Esophagus squamous epithelium (tissue), 5 donors: ENCODE results near the gene CELF1. TPM values are rescaled to one million over a fixed set of nuclear protein-coding genes. Genes with fewer than 3 reads are reported as not detected.
A peak's percentile ranks its signal among the peaks of the same experiment; 100 is the strongest.

Source experiments
- DNase-seq: peaks from one replicate; lab custom pipeline; 2025; lab: John Stamatoyannopoulos, UW
- H3K27ac ChIP-seq, 4 donors: fragments of 200-600 bp; sonication (generic); one replicate each; pipeline ENCODE4 v1.5.1; 2016 to 2019; ENCODE audit warnings: mild to moderate bottlenecking in 1 of 4
- H3K27me3 ChIP-seq, 4 donors: fragments of 200-600 bp; sonication (generic); 1 replicate in 3 of 4; 2 replicates in 1 of 4; pipeline versions ENCODE4 v1.5.1 to v1.6.0; 2017 to 2021; ENCODE audit warnings: antibody characterized with exemption in 1 of 4
- H3K36me3 ChIP-seq, 3 donors: fragments of 200-600 bp; sonication (generic); one replicate each; pipeline ENCODE4 v1.5.1; 2016 to 2019
- H3K4me1 ChIP-seq, 3 donors: fragments of 200-600 bp; sonication (generic); one replicate each; pipeline ENCODE4 v1.5.1; 2017 to 2019
- H3K4me3 ChIP-seq, 4 donors: fragments of 200-600 bp; sonication (generic); 1 replicate in 3 of 4; 2 replicates in 1 of 4; pipeline ENCODE4 v1.5.1; 2016 to 2019; ENCODE audit warnings: mild to moderate bottlenecking in 2 of 4, moderate library complexity in 1 of 4
- H3K9me3 ChIP-seq, 3 donors: fragments of 200-600 bp; sonication (generic); one replicate each; pipeline ENCODE4 v1.5.1; 2016 to 2019
- POLR2A ChIP-seq, 4 donors: fragments of 450-650 bp; IDR thresholded peaks; one replicate each; pipeline ENCODE4 v1.6.1; 2017; ENCODE audit warnings: antibody characterized with exemption in 4 of 4, mild to moderate bottlenecking in 4 of 4, moderate library complexity in 3 of 4
- WGBS, 2 donors: methylation state at CpG; one replicate each; pipeline ENCODE4 v1.1.5; 2018; 5-methylcytosine and 5-hydroxymethylcytosine counted together
- intact Hi-C: fragments of 100-400 bp; cut with DNase I; formaldehyde crosslinking; loops from one replicate; pipeline ENCODE4 v1.15.0; 2022
- total RNA-seq, 4 donors: library from RNA; depleted of rRNA; stranded (reverse); fragments of >200 nt; gene quantifications; one replicate each; pipeline ENCODE4 v1.1.0, GENCODE V29; 2016
- TF ChIP-seq, protein P1 (sequence below), 6 experiments: fragments of 450-650 bp in 4 of 6; fragments of 200-600 bp in 2 of 6; sonication (generic) in 2 of 6; IDR thresholded peaks; one replicate each; pipeline ENCODE4 v1.5.1; 2016 to 2019; ENCODE audit warnings: antibody characterized with exemption in 6 of 6, mild to moderate bottlenecking in 4 of 6, moderate library complexity in 4 of 6
- donor health status: DM: yes; HTN: yes; CAD: no.

Gene CELF1
- total RNA-seq, 4 donors from 2014 or later: 50.4 to 88.9 (median 64.1) TPM

DNA sequence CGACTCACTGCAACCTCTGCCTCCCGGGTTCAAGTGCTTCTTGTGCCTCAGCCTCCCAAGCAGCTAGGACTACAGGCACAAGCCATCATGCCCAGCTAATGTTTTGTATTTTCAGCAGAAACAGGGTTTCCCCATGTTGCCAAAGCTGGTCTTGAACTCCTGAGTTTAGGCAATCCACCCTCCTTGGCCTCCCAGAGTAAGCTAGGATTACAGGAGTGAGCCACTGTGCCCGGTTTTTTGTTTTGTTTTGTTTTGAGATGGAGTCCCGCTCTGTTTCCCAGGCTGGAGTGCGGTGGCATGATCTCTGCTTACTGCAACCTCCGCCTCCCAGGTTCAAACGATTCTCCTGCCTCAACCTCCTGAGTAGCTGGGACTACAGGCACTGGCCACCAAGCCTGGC, 41.0 kb downstream of the CELF1 start:
- Histone ChIP-seq H3K9me3 (no peaks in the 10 kb centered on the region), H3K4me1 (peaks cover 16 to 100% (median 54%) of the 10 kb centered on the region in 3 donors), H3K27ac (no peak overlapping the region), H3K27me3 (no peaks in the 10 kb centered on the region), H3K36me3 (no peaks in the 10 kb centered on the region), H3K4me3 (no peak overlapping the region)
- intact Hi-C loops: no loop called here
- TF ChIP-seq, protein P1, sequence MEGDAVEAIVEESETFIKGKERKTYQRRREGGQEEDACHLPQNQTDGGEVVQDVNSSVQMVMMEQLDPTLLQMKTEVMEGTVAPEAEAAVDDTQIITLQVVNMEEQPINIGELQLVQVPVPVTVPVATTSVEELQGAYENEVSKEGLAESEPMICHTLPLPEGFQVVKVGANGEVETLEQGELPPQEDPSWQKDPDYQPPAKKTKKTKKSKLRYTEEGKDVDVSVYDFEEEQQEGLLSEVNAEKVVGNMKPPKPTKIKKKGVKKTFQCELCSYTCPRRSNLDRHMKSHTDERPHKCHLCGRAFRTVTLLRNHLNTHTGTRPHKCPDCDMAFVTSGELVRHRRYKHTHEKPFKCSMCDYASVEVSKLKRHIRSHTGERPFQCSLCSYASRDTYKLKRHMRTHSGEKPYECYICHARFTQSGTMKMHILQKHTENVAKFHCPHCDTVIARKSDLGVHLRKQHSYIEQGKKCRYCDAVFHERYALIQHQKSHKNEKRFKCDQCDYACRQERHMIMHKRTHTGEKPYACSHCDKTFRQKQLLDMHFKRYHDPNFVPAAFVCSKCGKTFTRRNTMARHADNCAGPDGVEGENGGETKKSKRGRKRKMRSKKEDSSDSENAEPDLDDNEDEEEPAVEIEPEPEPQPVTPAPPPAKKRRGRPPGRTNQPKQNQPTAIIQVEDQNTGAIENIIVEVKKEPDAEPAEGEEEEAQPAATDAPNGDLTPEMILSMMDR (IDR thresholded peaks at IDR 0.05): no peak
- TF ChIP-seq POLR2A (IDR thresholded peaks at IDR 0.05): no peak
- 74 to 77% methylated on average over 7 of the region's 7 CpGs for WGBS, 2 donors
- no peak for DNase-seq

DNA sequence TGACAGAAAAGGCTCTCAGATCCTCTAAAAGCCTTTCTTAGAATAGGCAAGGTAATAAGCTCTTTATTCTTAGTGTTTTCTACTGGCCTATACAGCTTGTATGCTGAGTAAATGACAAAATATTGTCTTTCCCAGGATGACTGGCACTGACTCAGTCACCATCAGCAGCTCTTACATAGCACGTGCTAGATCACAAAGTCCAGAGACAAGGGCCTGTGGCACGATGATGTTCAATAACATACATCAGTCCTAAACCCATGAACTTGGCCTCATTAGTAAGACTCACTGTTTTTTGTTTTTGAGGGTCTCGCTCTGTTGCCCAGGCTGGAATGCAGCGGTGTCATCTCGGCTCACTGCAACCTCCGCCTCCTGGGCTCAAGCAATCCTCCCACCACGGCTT, 42.7 kb downstream of the CELF1 start:
- WGBS, 2 donors: 80 to 92% methylated on average over 7 of the region's 7 CpGs
- Histone ChIP-seq H3K36me3 (no peaks in the 10 kb centered on the region), H3K9me3 (no peaks in the 10 kb centered on the region), H3K27me3 (no peaks in the 10 kb centered on the region), H3K4me3 (no peak overlapping the region), H3K27ac (no peak overlapping the region), H3K4me1 (peaks cover 16 to 92% (median 37%) of the 10 kb centered on the region in 3 donors)
- no peak for DNase-seq
- no peak for TF ChIP-seq POLR2A (IDR thresholded peaks at IDR 0.05)
- TF ChIP-seq, protein P1 (IDR thresholded peaks at IDR 0.05): no peak
- intact Hi-C loops: no loop called here

DNA sequence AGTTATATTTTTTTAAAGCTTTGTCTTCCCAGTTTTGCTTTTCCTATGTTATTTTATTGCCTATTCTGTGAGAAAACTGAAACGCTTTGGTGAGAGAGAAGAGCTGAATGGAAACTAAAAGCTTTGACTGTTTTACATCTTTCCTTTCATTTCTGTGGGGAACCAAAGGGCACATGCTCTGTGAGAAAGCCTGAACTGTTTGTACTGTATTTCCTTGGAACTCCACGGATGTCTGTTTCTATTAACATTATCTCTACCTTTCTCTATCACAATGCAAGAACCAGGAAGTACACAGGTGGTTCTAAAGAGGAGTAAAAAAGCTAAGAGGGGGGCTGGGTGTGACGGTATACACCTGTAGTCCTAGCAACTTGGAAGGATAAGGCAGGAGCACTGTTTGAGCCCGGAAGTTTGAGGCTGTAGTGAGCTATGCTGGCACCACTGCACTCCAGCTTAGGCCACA, 43.8 kb downstream of the CELF1 start:
- no peaks in the 10 kb centered on the region for H3K36me3 ChIP-seq
- H3K27me3 ChIP-seq: no peaks in the 10 kb centered on the region
- WGBS, 2 donors: 44 to 64% methylated on average over 4 of the region's 4 CpGs
- DNase-seq: no peak
- peak overlapping the region in 3 of 4 donors; percentile 7 to 43 (median 36) for H3K27ac ChIP-seq
- H3K4me3 ChIP-seq: no peak overlapping the region
- peaks cover 10 to 83% (median 28%) of the 10 kb centered on the region in 3 donors for H3K4me1 ChIP-seq
- no peak for TF ChIP-seq POLR2A (IDR thresholded peaks at IDR 0.05)
- TF ChIP-seq, protein P1 (IDR thresholded peaks at IDR 0.05): no peak
- intact Hi-C loops: no loop called here
- H3K9me3 ChIP-seq: no peaks in the 10 kb centered on the region

GRCh38 chr11:47508240-47508957, 44.5 kb downstream of the CELF1 start:
- no peaks in the 10 kb centered on the region for H3K9me3 ChIP-seq
- no peak for DNase-seq
- H3K4me3 ChIP-seq: no peak overlapping the region
- intact Hi-C loops: no loop called here
- peak overlapping the region in 2 of 4 donors; percentile 7 to 43 for H3K27ac ChIP-seq
- H3K4me1 ChIP-seq: peaks cover 10 to 79% (median 25%) of the 10 kb centered on the region in 3 donors
- WGBS, 2 donors: 68 to 73% methylated on average over 7 to 8 of the region's 8 CpGs
- H3K27me3 ChIP-seq: no peaks in the 10 kb centered on the region
- no peaks in the 10 kb centered on the region for H3K36me3 ChIP-seq
- no peak for TF ChIP-seq POLR2A (IDR thresholded peaks at IDR 0.05)
- TF ChIP-seq, protein P1 (IDR thresholded peaks at IDR 0.05): no peak

DNA sequence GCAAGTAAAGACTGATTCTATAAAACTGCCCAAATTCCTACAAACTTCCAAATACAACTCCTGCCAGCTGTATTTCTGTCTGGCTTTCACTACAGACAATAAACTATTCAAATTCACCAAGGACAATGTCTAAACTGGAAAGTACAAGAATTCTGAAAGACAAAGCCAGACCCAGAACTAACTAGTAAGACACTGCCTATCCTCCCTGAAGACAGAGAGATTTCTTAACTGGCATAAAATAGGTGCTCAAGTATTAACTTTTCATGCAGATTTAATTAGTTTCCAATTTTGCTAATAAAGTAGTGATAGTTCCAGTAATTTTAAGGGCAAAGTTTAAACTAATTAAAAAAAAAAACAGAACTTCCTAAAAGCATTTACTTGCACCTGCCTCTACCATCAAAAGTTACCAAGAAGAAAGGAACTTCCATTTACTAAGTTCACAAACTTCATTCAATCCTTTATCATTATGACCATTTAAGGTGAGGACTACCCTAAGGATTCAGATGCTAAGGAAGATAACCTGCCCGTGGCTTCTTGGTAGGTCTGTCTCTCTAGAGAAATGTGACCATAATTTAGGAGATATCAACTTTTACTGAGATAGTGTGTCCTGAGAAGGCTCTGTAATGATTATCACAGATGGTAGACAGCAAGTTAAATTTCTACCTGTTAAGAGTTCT, 45.2 kb downstream of the CELF1 start:
- H3K9me3 ChIP-seq: no peaks in the 10 kb centered on the region
- H3K27me3 ChIP-seq: no peaks in the 10 kb centered on the region
- H3K36me3 ChIP-seq: no peaks in the 10 kb centered on the region
- TF ChIP-seq, protein P1 (IDR thresholded peaks at IDR 0.05): no peak
- TF ChIP-seq POLR2A (IDR thresholded peaks at IDR 0.05): no peak
- no peak overlapping the region for H3K4me3 ChIP-seq
- no peak for DNase-seq
- H3K27ac ChIP-seq: peak overlapping the region in 1 of 4 donors; percentile 43
- intact Hi-C loops: no loop called here
- H3K4me1 ChIP-seq: peaks cover 10 to 76% (median 25%) of the 10 kb centered on the region in 3 donors
- WGBS, 2 donors: 46 to 63% methylated on average over 1 of the region's 1 CpG
